Astrocyte (in vitro differentiated cells and primary cell): ENCODE data around the gene ARF1. TPM values are rescaled to one million over a fixed set of nuclear protein-coding genes. Genes with fewer than 3 reads are reported as not detected.

Experiments
- DNase-seq: peaks from one replicate; pipeline ENCODE4 v3.0.0-alpha.2; 2010; ENCODE audit warnings: low read depth
- FAIRE-seq: peaks from 2 replicates; lab custom pipeline; 2011; peaks lifted over from hg19 to GRCh38; lab: Jason Lieb, UNC
- H2AFZ ChIP-seq: 2 replicates; pipeline ENCODE4 v1.6.0; 2012; ENCODE audit warnings: low read depth, low read length, inconsistent platforms
- H3K27ac ChIP-seq: 2 replicates; pipeline ENCODE4 v1.5.1; 2011; ENCODE audit warnings: low read depth, low read length, inconsistent platforms
- H3K27me3 ChIP-seq: 2 replicates; pipeline ENCODE4 v1.6.0; 2011; ENCODE audit warnings: low read length, inconsistent platforms; ENCODE audit not compliant: insufficient read depth
- H3K36me3 ChIP-seq: 2 replicates; pipeline ENCODE4 v1.5.1; 2011; ENCODE audit warnings: low read length, inconsistent platforms; ENCODE audit not compliant: insufficient read depth
- H3K4me1 ChIP-seq: 2 replicates; pipeline ENCODE4 v1.5.1; 2011; ENCODE audit warnings: low read length, inconsistent platforms; ENCODE audit not compliant: insufficient read depth
- H3K4me2 ChIP-seq: 2 replicates; pipeline ENCODE4 v1.6.0; 2012; ENCODE audit warnings: low read length, inconsistent platforms
- H3K4me3 ChIP-seq: 2 replicates; pipeline ENCODE4 v1.5.1; 2011; ENCODE audit warnings: low read depth, mild to moderate bottlenecking, low read length, inconsistent platforms; ENCODE audit not compliant: insufficient read depth
- H3K79me2 ChIP-seq: 2 replicates; pipeline ENCODE4 v1.6.0; 2012; ENCODE audit warnings: mild to moderate bottlenecking, low read length, inconsistent platforms; ENCODE audit not compliant: insufficient read depth
- H3K9ac ChIP-seq: 2 replicates; pipeline ENCODE4 v1.6.0; 2012; ENCODE audit warnings: mild to moderate bottlenecking, low read length, inconsistent platforms
- H3K9me3 ChIP-seq: 2 replicates; pipeline ENCODE4 v1.5.1; 2012; ENCODE audit warnings: low read depth, mild to moderate bottlenecking, low read length, inconsistent platforms; ENCODE audit not compliant: insufficient read depth
- H4K20me1 ChIP-seq: 2 replicates; pipeline ENCODE4 v1.6.0; 2012; ENCODE audit warnings: low read length, inconsistent platforms; ENCODE audit not compliant: insufficient read depth
- H3K27ac Mint-ChIP-seq: one replicate; pipeline ENCODE4 v1.8.0; 2021; ENCODE audit warnings: mild to moderate bottlenecking, mixed read lengths; ENCODE audit not compliant: unreplicated experiment
- H3K27me3 Mint-ChIP-seq: one replicate; pipeline ENCODE4 v1.8.0; 2021; ENCODE audit warnings: low read depth, mixed read lengths; ENCODE audit not compliant: unreplicated experiment
- H3K36me3 Mint-ChIP-seq: one replicate; pipeline ENCODE4 v1.8.0; 2021; ENCODE audit warnings: low read depth, mixed read lengths; ENCODE audit not compliant: unreplicated experiment
- H3K4me1 Mint-ChIP-seq: one replicate; pipeline ENCODE4 v1.8.0; 2021; ENCODE audit warnings: low read depth, mixed read lengths; ENCODE audit not compliant: unreplicated experiment
- H3K4me3 Mint-ChIP-seq: one replicate; pipeline ENCODE4 v1.8.0; 2021; ENCODE audit warnings: mild to moderate bottlenecking, moderate library complexity, mixed read lengths; ENCODE audit not compliant: unreplicated experiment
- H3K9me3 Mint-ChIP-seq: one replicate; pipeline ENCODE4 v1.8.0; 2021; ENCODE audit warnings: mild to moderate bottlenecking, mixed read lengths; ENCODE audit not compliant: unreplicated experiment
- EZH2 ChIP-seq: IDR thresholded peaks from 2 replicates; pipeline ENCODE4 v1.6.1; 2012; ENCODE audit warnings: mild to moderate bottlenecking, low read length, inconsistent platforms; ENCODE audit not compliant: insufficient read depth
- total RNA-seq: library from RNA; stranded (reverse); gene quantifications from 2 replicates; pipeline ENCODE4 v1.2.1, GENCODE V29; 2021
- TF ChIP-seq, protein P1 (sequence below): IDR thresholded peaks from 2 replicates; pipeline ENCODE4 v1.5.1; 2011; ENCODE audit warnings: low read depth, mild to moderate bottlenecking, inconsistent platforms, low read length, moderate library complexity; ENCODE audit not compliant: insufficient read depth

The ARF1 gene
- total RNA-seq, 1 donor from 2014 or later: 431 TPM

DNA sequence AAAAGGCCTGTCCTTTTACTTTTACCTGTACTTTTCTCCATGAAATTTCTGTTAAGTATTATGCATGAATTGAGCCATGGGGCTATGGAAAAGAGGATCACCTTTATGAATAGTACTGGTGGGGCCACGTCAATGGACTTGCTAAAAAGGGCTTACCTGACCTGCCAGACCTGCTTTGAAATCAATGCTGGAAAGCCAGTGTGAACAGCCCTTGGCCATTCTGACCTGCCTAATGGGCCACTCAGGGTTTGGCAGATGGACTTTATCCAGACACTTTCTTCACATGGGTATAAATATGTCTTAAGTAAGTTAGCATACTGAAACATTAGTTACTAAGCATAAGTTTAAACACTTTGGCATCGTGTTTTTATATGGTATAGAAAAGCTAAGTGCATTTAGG is 49.3 kb downstream of the ARF1 start:
- DNase-seq (no peak), FAIRE-seq (no peak)
- H2AFZ ChIP-seq: no peak overlapping the region
- peaks cover 29% of the 10 kb centered on the region for H3K27me3 ChIP-seq
- no peak overlapping the region for H3K4me3 ChIP-seq
- no peak overlapping the region for H3K27ac ChIP-seq
- H3K36me3 Mint-ChIP-seq: no peaks in the 10 kb centered on the region
- H3K27ac Mint-ChIP-seq: no peak overlapping the region
- no peaks in the 10 kb centered on the region for H3K36me3 ChIP-seq
- H3K79me2 ChIP-seq: no peaks in the 10 kb centered on the region
- no peaks in the 10 kb centered on the region for H4K20me1 ChIP-seq
- H3K4me2 ChIP-seq: no peak overlapping the region
- H3K4me3 Mint-ChIP-seq: no peak overlapping the region
- H3K9me3 Mint-ChIP-seq: no peaks in the 10 kb centered on the region
- no peaks in the 10 kb centered on the region for H3K9me3 ChIP-seq
- H3K9ac ChIP-seq: no peak overlapping the region
- H3K4me1 Mint-ChIP-seq: peaks cover 2% of the 10 kb centered on the region
- H3K4me1 ChIP-seq: no peaks in the 10 kb centered on the region
- peaks cover 41% of the 10 kb centered on the region for H3K27me3 Mint-ChIP-seq
- TF ChIP-seq, protein P1, sequence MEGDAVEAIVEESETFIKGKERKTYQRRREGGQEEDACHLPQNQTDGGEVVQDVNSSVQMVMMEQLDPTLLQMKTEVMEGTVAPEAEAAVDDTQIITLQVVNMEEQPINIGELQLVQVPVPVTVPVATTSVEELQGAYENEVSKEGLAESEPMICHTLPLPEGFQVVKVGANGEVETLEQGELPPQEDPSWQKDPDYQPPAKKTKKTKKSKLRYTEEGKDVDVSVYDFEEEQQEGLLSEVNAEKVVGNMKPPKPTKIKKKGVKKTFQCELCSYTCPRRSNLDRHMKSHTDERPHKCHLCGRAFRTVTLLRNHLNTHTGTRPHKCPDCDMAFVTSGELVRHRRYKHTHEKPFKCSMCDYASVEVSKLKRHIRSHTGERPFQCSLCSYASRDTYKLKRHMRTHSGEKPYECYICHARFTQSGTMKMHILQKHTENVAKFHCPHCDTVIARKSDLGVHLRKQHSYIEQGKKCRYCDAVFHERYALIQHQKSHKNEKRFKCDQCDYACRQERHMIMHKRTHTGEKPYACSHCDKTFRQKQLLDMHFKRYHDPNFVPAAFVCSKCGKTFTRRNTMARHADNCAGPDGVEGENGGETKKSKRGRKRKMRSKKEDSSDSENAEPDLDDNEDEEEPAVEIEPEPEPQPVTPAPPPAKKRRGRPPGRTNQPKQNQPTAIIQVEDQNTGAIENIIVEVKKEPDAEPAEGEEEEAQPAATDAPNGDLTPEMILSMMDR: no peak
- no peak for TF ChIP-seq EZH2

DNA sequence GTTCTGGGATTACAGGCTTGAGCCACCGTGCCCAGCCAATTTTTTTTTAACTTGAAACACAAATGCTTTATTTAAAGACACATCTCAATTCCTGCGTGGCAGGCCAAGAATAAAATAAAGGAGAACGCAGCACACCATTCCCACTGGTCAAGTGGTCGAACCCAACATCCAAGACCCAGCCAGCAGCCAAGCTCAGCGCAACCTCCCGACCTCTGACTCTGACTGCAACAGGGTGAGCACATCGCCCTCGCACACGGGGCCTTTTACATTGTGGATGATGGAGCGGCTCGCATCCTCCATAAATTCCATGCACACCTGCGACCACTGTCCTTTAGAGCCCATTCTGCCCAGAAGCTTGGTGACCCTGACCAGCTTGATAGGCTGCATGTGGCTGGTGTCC is 52.1 kb downstream of the ARF1 start:
- DNase-seq (no peak), FAIRE-seq (no peak)
- peaks cover 41% of the 10 kb centered on the region for H3K27me3 Mint-ChIP-seq

DNA sequence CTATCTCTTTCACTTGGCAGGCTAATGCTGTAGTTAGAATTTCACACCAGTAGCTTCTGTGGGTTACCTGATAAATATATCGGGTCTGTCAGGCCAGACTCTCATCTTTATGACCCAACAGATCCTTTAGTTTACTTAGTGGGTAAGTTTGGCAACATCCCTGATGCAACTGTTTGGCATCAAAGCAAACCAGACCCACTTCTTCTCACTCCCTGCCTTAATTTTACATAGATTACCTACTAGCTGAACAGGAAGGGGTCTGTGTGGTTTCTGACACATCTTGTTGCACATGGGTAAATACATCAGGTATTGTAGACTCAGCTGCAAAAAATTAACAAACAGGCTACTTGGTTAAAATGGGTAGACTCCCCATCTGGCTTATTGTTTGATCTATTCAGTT is 54.4 kb downstream of the ARF1 start:
- H3K27ac ChIP-seq: no peak overlapping the region
- H3K27me3 ChIP-seq: peaks cover 31% of the 10 kb centered on the region
- H3K4me1 ChIP-seq: peaks cover 10% of the 10 kb centered on the region
- DNase-seq (no peak), FAIRE-seq (no peak)
- peaks cover 14% of the 10 kb centered on the region for H4K20me1 ChIP-seq
- H3K79me2 ChIP-seq: peaks cover 18% of the 10 kb centered on the region
- H3K4me3 ChIP-seq: no peak overlapping the region
- Mint-ChIP-seq H3K4me1 (peaks cover under 1% of the 10 kb centered on the region), H3K36me3 (no peaks in the 10 kb centered on the region), H3K4me3 (no peak overlapping the region), H3K27me3 (peaks cover 35% of the 10 kb centered on the region), H3K9me3 (peaks cover 2% of the 10 kb centered on the region), H3K27ac (no peak overlapping the region)
- H3K36me3 ChIP-seq: no peaks in the 10 kb centered on the region
- no peaks in the 10 kb centered on the region for H3K9me3 ChIP-seq
- H3K9ac ChIP-seq: no peak overlapping the region
- H2AFZ ChIP-seq: no peak overlapping the region
- no peak overlapping the region for H3K4me2 ChIP-seq
- TF ChIP-seq, protein P1: no peak
- no peak for TF ChIP-seq EZH2

More for the DNA sequence above, 52.1 kb downstream of the ARF1 start:
- no peaks in the 10 kb centered on the region for H3K79me2 ChIP-seq
- no peak overlapping the region for H3K4me2 ChIP-seq
- H3K36me3 Mint-ChIP-seq: no peaks in the 10 kb centered on the region
- TF ChIP-seq EZH2: no peak
- TF ChIP-seq, protein P1: no peak
- peaks cover 31% of the 10 kb centered on the region for H3K27me3 ChIP-seq
- H3K36me3 ChIP-seq: no peaks in the 10 kb centered on the region
- H2AFZ ChIP-seq: no peak overlapping the region
- H3K9me3 Mint-ChIP-seq: no peaks in the 10 kb centered on the region
- no peaks in the 10 kb centered on the region for H4K20me1 ChIP-seq
- H3K27ac Mint-ChIP-seq: no peak overlapping the region
- no peak overlapping the region for H3K4me3 Mint-ChIP-seq
- peaks cover 2% of the 10 kb centered on the region for H3K4me1 Mint-ChIP-seq
- no peak overlapping the region for H3K27ac ChIP-seq
- H3K4me1 ChIP-seq: no peaks in the 10 kb centered on the region
- no peak overlapping the region for H3K9ac ChIP-seq
- no peaks in the 10 kb centered on the region for H3K9me3 ChIP-seq
- H3K4me3 ChIP-seq: no peak overlapping the region
